ENCODE data around the gene CADPS2.
"Not testable (repeated sequence)": the region's sequence is repeated elsewhere in the genome, so short reads cannot be mapped to it uniquely, and the experiment has no call there.

CADPS2 gene

DNA sequence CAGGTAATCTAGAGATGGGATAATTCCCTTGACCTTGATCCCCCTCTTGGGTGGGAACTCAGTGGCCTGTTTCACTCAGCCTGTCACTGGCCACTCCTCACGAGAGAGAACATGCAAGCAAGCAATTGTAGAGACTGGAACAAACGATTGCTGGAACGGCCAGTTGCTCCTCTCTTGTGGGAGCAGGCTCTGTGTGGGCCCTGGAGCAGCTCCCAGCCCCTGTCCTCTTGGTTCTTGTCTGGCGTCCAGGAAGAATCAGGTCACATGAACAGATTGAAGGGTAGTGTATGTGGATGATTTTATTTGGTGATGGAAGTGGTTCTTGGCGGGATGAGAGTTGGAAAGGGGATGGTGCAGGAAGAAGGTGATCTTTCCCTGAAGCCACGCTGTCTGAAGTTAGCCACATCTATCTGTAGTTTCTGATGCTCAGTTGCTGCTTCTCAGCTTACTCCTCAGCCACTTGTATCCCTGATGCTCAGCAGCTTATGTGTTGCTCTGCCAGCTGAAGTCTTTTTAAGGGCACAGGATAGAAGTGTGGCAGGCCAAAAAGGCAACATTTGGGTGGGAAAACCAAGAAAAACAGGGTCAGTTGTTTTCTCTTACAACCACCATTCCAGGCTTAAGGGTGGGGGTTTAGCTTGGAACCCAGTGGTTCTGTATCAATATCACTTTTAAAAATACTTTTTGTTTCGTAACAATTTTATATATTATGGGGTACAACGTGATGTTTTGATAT, 203.3 kb downstream of the CADPS2 start:
- no peaks in the 10 kb centered on the region for H3K27me3 ChIP-seq (ENCODE audit: control insufficient read depth in 1 of 2, insufficient read depth in 1 of 2, low read length in 2 of 2)
- H4K91ac ChIP-seq (ENCODE audit: low read length) = no peak overlapping the region
- H3K27ac ChIP-seq (ENCODE audit: low read length, poor library complexity, severe bottlenecking) = no peak overlapping the region
- no peak overlapping the region for H3K23ac ChIP-seq (ENCODE audit: low read length in 2 of 2)
- H3K4ac ChIP-seq (ENCODE audit: low read depth in 1 of 2, low read length in 2 of 2) = no peak overlapping the region
- no peak for DNase-seq
- H2BK5ac ChIP-seq (ENCODE audit: low read depth, low read length, poor library complexity, severe bottlenecking) = no peak overlapping the region
- no peak overlapping the region for H3K4me2 ChIP-seq (ENCODE audit: low read length, poor library complexity, severe bottlenecking)
- H3K9me3 ChIP-seq (ENCODE audit: control insufficient read depth, low read length) = no peaks in the 10 kb centered on the region
- H2BK120ac ChIP-seq (ENCODE audit: low read depth, low read length) = no peak overlapping the region
- H3K4me3 ChIP-seq (ENCODE audit: insufficient read depth in 1 of 2, low read depth in 1 of 2, low read length in 2 of 2) = no peak overlapping the region
- H2AK5ac ChIP-seq (ENCODE audit: low read length, severe bottlenecking) = no peak overlapping the region
- H2AFZ ChIP-seq (ENCODE audit: low read depth, low read length) = no peak overlapping the region
- no peak overlapping the region for H3K9ac ChIP-seq (ENCODE audit: low read length)
- H2BK12ac ChIP-seq (ENCODE audit: low read length in 2 of 2) = no peak overlapping the region
- H3K4me1 ChIP-seq (ENCODE audit: control insufficient read depth, insufficient read depth, low read depth, low read length) = peaks cover 3% of the 10 kb centered on the region
- H3K14ac ChIP-seq (ENCODE audit: low read length in 2 of 2) = no peak overlapping the region
- 80% methylated on average over 6 of the region's 8 CpGs for WGBS
- no peaks in the 10 kb centered on the region for H3K79me1 ChIP-seq (replicated peaks; ENCODE audit: low read length, poor library complexity, severe bottlenecking)
- no peak overlapping the region for H3K18ac ChIP-seq (ENCODE audit: low read depth in 1 of 2, low read length in 2 of 2)
- H2BK15ac ChIP-seq (ENCODE audit: low read depth, poor library complexity, severe bottlenecking) = no peak overlapping the region
- no peak overlapping the region for H4K8ac ChIP-seq (ENCODE audit: low read length)
- no peaks in the 10 kb centered on the region for H3K36me3 ChIP-seq (ENCODE audit: control insufficient read depth in 1 of 2, insufficient read depth in 2 of 2, low read depth in 1 of 2, low read length in 2 of 2)

- H2AK5ac ChIP-seq (ENCODE audit: low read length, severe bottlenecking); H2BK120ac ChIP-seq (ENCODE audit: low read depth, low read length); H2BK5ac ChIP-seq (ENCODE audit: low read depth, low read length, poor library complexity, severe bottlenecking); H3K14ac ChIP-seq (ENCODE audit: low read length in 2 of 2); DNase-seq; H3K18ac ChIP-seq (ENCODE audit: low read depth in 1 of 2, low read length in 2 of 2); H3K36me3 ChIP-seq (ENCODE audit: control insufficient read depth in 1 of 2, insufficient read depth in 2 of 2, low read depth in 1 of 2, low read length in 2 of 2); H3K23ac ChIP-seq (ENCODE audit: low read length in 2 of 2); H4K8ac ChIP-seq (ENCODE audit: low read length); H3K4me1 ChIP-seq (ENCODE audit: control insufficient read depth, insufficient read depth, low read depth, low read length); H2BK12ac ChIP-seq (ENCODE audit: low read length in 2 of 2); H3K4ac ChIP-seq (ENCODE audit: low read depth in 1 of 2, low read length in 2 of 2); H3K4me2 ChIP-seq (ENCODE audit: low read length, poor library complexity, severe bottlenecking); H3K79me1 ChIP-seq (replicated peaks; ENCODE audit: low read length, poor library complexity, severe bottlenecking); H3K4me3 ChIP-seq (ENCODE audit: insufficient read depth in 1 of 2, low read depth in 1 of 2, low read length in 2 of 2); H3K27ac ChIP-seq (ENCODE audit: low read length, poor library complexity, severe bottlenecking); H2AFZ ChIP-seq (ENCODE audit: low read depth, low read length); H4K91ac ChIP-seq (ENCODE audit: low read length); H3K9me3 ChIP-seq (ENCODE audit: control insufficient read depth, low read length); H2BK15ac ChIP-seq (ENCODE audit: low read depth, poor library complexity, severe bottlenecking); H3K9ac ChIP-seq (ENCODE audit: low read length); H3K27me3 ChIP-seq (ENCODE audit: control insufficient read depth in 1 of 2, insufficient read depth in 1 of 2, low read length in 2 of 2): not testable (repeated sequence)
- 95% methylated on average over 15 of the region's 16 CpGs for WGBS
These were observed 205.1 kb downstream of the CADPS2 start for GRCh38 chr7:122681186-122681585.

DNA sequence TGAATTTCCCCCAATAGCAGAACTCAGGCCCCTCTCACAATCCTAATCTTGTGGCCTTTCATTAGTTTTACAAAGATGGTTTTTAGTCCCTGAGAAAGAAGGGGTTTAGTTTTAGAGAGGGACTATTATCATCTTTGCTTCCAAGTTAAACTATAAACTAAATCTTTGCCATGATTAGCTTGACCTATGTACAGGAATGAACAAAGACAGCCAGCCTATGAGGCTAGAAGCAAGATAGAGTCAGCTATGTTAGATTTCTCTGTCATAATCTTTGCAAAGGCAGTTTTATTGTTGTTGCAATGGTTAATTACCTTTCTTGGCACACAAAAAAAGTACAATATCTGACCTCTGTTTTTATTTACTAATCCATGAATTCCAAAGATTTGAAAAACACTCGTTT, 206.4 kb downstream of the CADPS2 start:
- Histone ChIP-seq H4K8ac (ENCODE audit: low read length) (no peak overlapping the region), H3K79me1 (replicated peaks; ENCODE audit: low read length, poor library complexity, severe bottlenecking) (no peaks in the 10 kb centered on the region), H2BK5ac (ENCODE audit: low read depth, low read length, poor library complexity, severe bottlenecking) (no peak overlapping the region), H3K4me2 (ENCODE audit: low read length, poor library complexity, severe bottlenecking) (no peak overlapping the region), H4K91ac (ENCODE audit: low read length) (no peak overlapping the region), H2AFZ (ENCODE audit: low read depth, low read length) (no peak overlapping the region), H3K9me3 (ENCODE audit: control insufficient read depth, low read length) (no peaks in the 10 kb centered on the region), H3K23ac (ENCODE audit: low read length in 2 of 2) (no peak overlapping the region), H3K18ac (ENCODE audit: low read depth in 1 of 2, low read length in 2 of 2) (no peak overlapping the region), H3K27me3 (ENCODE audit: control insufficient read depth in 1 of 2, insufficient read depth in 1 of 2, low read length in 2 of 2) (no peaks in the 10 kb centered on the region), H3K4me1 (ENCODE audit: control insufficient read depth, insufficient read depth, low read depth, low read length) (peaks cover 1% of the 10 kb centered on the region), H3K36me3 (ENCODE audit: control insufficient read depth in 1 of 2, insufficient read depth in 2 of 2, low read depth in 1 of 2, low read length in 2 of 2) (no peaks in the 10 kb centered on the region), H3K4me3 (ENCODE audit: insufficient read depth in 1 of 2, low read depth in 1 of 2, low read length in 2 of 2) (no peak overlapping the region), H2BK12ac (ENCODE audit: low read length in 2 of 2) (no peak overlapping the region), H3K9ac (ENCODE audit: low read length) (no peak overlapping the region), H3K4ac (ENCODE audit: low read depth in 1 of 2, low read length in 2 of 2) (no peak overlapping the region), H2AK5ac (ENCODE audit: low read length, severe bottlenecking) (no peak overlapping the region), H2BK15ac (ENCODE audit: low read depth, poor library complexity, severe bottlenecking) (no peak overlapping the region), H3K27ac (ENCODE audit: low read length, poor library complexity, severe bottlenecking) (peak overlapping the region; percentile 73), H3K14ac (ENCODE audit: low read length in 2 of 2) (no peak overlapping the region), H2BK120ac (ENCODE audit: low read depth, low read length) (no peak overlapping the region)
- DNase-seq = no peak
- WGBS = 100% methylated on average over 1 of the region's 1 CpG

DNA sequence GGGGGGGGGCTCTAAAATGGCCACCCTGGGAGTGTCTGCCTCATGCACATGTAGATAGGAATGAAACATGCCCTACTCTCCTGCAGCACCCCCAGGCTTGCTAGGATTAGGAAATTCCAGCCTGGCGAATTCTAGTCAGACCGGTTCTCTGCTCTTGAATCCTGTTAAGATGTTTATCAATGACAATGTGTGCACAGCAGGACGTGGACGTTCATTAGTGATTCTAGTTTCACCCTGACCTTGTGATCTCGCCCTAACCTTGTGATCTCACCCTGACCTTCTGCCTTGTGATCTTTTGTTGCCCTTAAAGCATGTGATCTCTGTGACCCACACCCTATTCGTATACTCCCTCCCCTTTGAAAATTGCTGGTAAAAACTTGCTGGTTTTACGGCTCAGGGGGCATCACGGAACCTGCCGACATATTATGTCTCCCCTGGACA, 207.0 kb downstream of the CADPS2 start:
- H2AFZ ChIP-seq (ENCODE audit: low read depth, low read length); H2AK5ac ChIP-seq (ENCODE audit: low read length, severe bottlenecking); H3K36me3 ChIP-seq (ENCODE audit: control insufficient read depth in 1 of 2, insufficient read depth in 2 of 2, low read depth in 1 of 2, low read length in 2 of 2); H3K4me3 ChIP-seq (ENCODE audit: insufficient read depth in 1 of 2, low read depth in 1 of 2, low read length in 2 of 2); H3K14ac ChIP-seq (ENCODE audit: low read length in 2 of 2); H4K8ac ChIP-seq (ENCODE audit: low read length); H3K4me1 ChIP-seq (ENCODE audit: control insufficient read depth, insufficient read depth, low read depth, low read length); H3K9me3 ChIP-seq (ENCODE audit: control insufficient read depth, low read length); H2BK12ac ChIP-seq (ENCODE audit: low read length in 2 of 2); H4K91ac ChIP-seq (ENCODE audit: low read length); H2BK120ac ChIP-seq (ENCODE audit: low read depth, low read length); H2BK15ac ChIP-seq (ENCODE audit: low read depth, poor library complexity, severe bottlenecking); H3K79me1 ChIP-seq (replicated peaks; ENCODE audit: low read length, poor library complexity, severe bottlenecking); H3K27me3 ChIP-seq (ENCODE audit: control insufficient read depth in 1 of 2, insufficient read depth in 1 of 2, low read length in 2 of 2); H3K4me2 ChIP-seq (ENCODE audit: low read length, poor library complexity, severe bottlenecking); H2BK5ac ChIP-seq (ENCODE audit: low read depth, low read length, poor library complexity, severe bottlenecking); H3K23ac ChIP-seq (ENCODE audit: low read length in 2 of 2); H3K18ac ChIP-seq (ENCODE audit: low read depth in 1 of 2, low read length in 2 of 2); H3K9ac ChIP-seq (ENCODE audit: low read length); DNase-seq; H3K4ac ChIP-seq (ENCODE audit: low read depth in 1 of 2, low read length in 2 of 2): not testable (repeated sequence)
- 56% methylated on average over 9 of the region's 9 CpGs for WGBS
- peak overlapping the region; percentile 73 for H3K27ac ChIP-seq (ENCODE audit: low read length, poor library complexity, severe bottlenecking)

Measured in mesenchymal stem cell (in vitro differentiated cells and primary cell).